Activated CD4-positive, alpha-beta memory T cell treated with anti-CD3 and anti-CD28 coated beads, Interleukin-2, amount 10 ng/mL, durations not matched to agents 7 days and 5 days (primary cell): ENCODE results near the gene P2RX6. TPM values are rescaled to one million over a fixed set of nuclear protein-coding genes. Genes with fewer than 3 reads are reported as not detected.
"Not testable (repeated sequence)": the region's sequence is repeated elsewhere in the genome, so short reads cannot be mapped to it uniquely, and the experiment has no call there.

Experiments used
- CTCF ChIA-PET: fragments of 350-600 bp; sonication (Branson Sonifier 250); formaldehyde crosslinking; loops from one replicate; lab custom pipeline; 2021; ENCODE audit warnings: antibody characterized with exemption, inconsistent platforms; lab: Charles Lee
- POLR2A ChIA-PET: fragments of 350-600 bp; sonication (Branson Sonifier 250); formaldehyde crosslinking; loops from one replicate; lab custom pipeline; 2021; ENCODE audit warnings: antibody characterized with exemption; lab: Charles Lee
- DNase-seq: peaks from one replicate; pipeline ENCODE4 v3.0.0-alpha.2; 2020
- H3K27ac Mint-ChIP-seq: one replicate; pipeline ENCODE4 v1.8.0; 2021; ENCODE audit warnings: mild to moderate bottlenecking, mixed read lengths
- H3K27me3 Mint-ChIP-seq: one replicate; pipeline ENCODE4 v1.8.0; 2021; ENCODE audit warnings: mixed read lengths
- H3K36me3 Mint-ChIP-seq: one replicate; pipeline ENCODE4 v1.8.0; 2021; ENCODE audit warnings: low read depth, mixed read lengths
- H3K4me1 Mint-ChIP-seq: one replicate; pipeline ENCODE4 v1.8.0; 2021; ENCODE audit warnings: mixed read lengths
- H3K4me3 Mint-ChIP-seq: one replicate; pipeline ENCODE4 v1.8.0; 2021; ENCODE audit warnings: mild to moderate bottlenecking, mixed read lengths
- H3K9me3 Mint-ChIP-seq: one replicate; pipeline ENCODE4 v1.8.0; 2021; ENCODE audit warnings: mixed read lengths
- total RNA-seq, 2 experiments: library from RNA; stranded (reverse); gene quantifications; one replicate each; pipeline ENCODE4 v1.2.3, GENCODE V29; 2021

The P2RX6 gene
- total RNA-seq, 2 experiments from 2014 or later: 0.08 to 0.23 TPM

GRCh38 chr22:21044931-21045584 lies 30.1 kb downstream of the P2RX6 start:
- CTCF ChIA-PET: interaction anchor here (1.2 kb wide), 1 partner anchor 24 kb away, joined by 5 read pairs; no protein-coding TSS in a partner anchor
- Mint-ChIP-seq H3K4me1 (peaks cover 30% of the 10 kb centered on the region), H3K4me3 (no peak overlapping the region), H3K36me3 (no peaks in the 10 kb centered on the region), H3K9me3 (no peaks in the 10 kb centered on the region), H3K27ac (no peak overlapping the region), H3K27me3 (peaks cover 19% of the 10 kb centered on the region)
- DNase-seq: no peak
- POLR2A ChIA-PET: interaction anchor here (0.8 to 1.4 kb wide), 2 partner anchors 10 to 11 kb away, joined by 3 to 4 read pairs; no protein-coding TSS in a partner anchor

GRCh38 chr22:21045585-21046294 lies 30.8 kb downstream of the P2RX6 start, which contains the start of gene LRRC74B:
LRRC74B (plus strand) TSS chr22:21045946; CDS start chr22:21045987, 41 bp downstream.
- peak; percentile 78 for DNase-seq
- POLR2A ChIA-PET: interaction anchor here (1.4 kb wide), 1 partner anchor 9 kb away, joined by 4 read pairs; no protein-coding TSS in a partner anchor
- Mint-ChIP-seq H3K4me1 (peaks cover 30% of the 10 kb centered on the region), H3K27ac (no peak within 1 kb of the TSS), H3K27me3 (peaks cover 19% of the 10 kb centered on the region), H3K4me3 (no peak within 1 kb of the TSS), H3K9me3 (no peaks in the 10 kb centered on the region), H3K36me3 (no peaks in the 10 kb centered on the region)
- CTCF ChIA-PET: no interaction called here

- ChIA-PET POLR2A (no interaction called here), CTCF (interaction anchor here (0.7 kb wide), 1 partner anchor 263 kb away, joined by 3 read pairs; no protein-coding TSS in a partner anchor)
- H3K9me3 Mint-ChIP-seq: no peaks in the 10 kb centered on the region
- no peaks in the 10 kb centered on the region for H3K36me3 Mint-ChIP-seq
- DNase-seq: no peak
- peaks cover 33% of the 10 kb centered on the region for H3K4me1 Mint-ChIP-seq
- H3K27ac Mint-ChIP-seq: no peak overlapping the region
- H3K4me3 Mint-ChIP-seq: no peak overlapping the region
- peaks cover 19% of the 10 kb centered on the region for H3K27me3 Mint-ChIP-seq
These were observed 32.2 kb downstream of the P2RX6 start for GRCh38 chr22:21047035-21047661.

- peaks cover 33% of the 10 kb centered on the region for H3K4me1 Mint-ChIP-seq
- POLR2A ChIA-PET: no interaction called here
- CTCF ChIA-PET: no interaction called here
- no peak overlapping the region for H3K4me3 Mint-ChIP-seq
- no peaks in the 10 kb centered on the region for H3K36me3 Mint-ChIP-seq
- peaks cover 19% of the 10 kb centered on the region for H3K27me3 Mint-ChIP-seq
- no peak overlapping the region for H3K27ac Mint-ChIP-seq
- no peak for DNase-seq
- no peaks in the 10 kb centered on the region for H3K9me3 Mint-ChIP-seq
These were observed 32.8 kb downstream of the P2RX6 start for GRCh38 chr22:21047730-21048129.

DNA sequence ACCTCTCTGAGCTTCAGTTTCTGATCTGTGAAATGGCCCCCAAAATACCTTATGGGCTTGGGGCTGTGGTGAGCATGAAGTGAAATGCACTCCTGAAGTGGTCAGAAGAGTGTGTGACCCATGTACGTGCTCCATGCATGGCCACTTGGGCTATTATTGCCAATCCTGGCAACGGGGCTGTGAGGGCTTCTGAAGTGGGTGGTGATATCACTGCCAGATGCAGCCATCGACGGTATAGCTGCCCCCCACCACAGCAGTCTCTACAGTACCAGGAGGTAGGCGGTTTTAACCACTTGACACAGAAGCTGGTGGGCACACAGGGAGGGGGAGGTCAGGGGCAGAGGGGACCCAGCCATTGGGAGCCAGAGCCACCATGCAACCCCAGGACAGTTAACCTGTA lies 33.5 kb downstream of the P2RX6 start:
- H3K36me3 Mint-ChIP-seq, POLR2A ChIA-PET, CTCF ChIA-PET, H3K4me3 Mint-ChIP-seq, DNase-seq, H3K9me3 Mint-ChIP-seq, H3K27ac Mint-ChIP-seq: not testable (repeated sequence)
- peaks cover 14% of the 10 kb centered on the region for H3K27me3 Mint-ChIP-seq
- H3K4me1 Mint-ChIP-seq: peaks cover 26% of the 10 kb centered on the region

DNA sequence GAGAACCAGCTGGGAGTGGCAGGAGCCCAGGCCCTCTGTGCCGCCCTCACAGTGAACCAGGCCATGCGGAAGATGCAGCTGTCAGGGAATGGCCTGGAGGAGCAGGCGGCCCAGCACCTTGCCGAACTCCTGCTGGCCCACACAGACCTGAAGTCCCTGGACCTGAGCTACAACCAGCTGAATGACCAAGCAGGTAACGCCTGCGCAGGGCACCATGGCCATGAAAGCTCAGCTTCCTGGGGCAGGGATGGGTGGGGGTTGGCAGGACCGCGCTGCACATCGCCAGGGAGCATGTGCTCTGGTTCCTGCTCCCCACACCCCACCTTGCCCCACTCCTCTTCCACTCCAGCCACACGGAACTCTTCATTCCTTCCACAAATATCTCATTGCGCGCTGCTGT lies 34.0 kb downstream of the P2RX6 start:
- POLR2A ChIA-PET, H3K9me3 Mint-ChIP-seq, CTCF ChIA-PET, H3K4me3 Mint-ChIP-seq, H3K27ac Mint-ChIP-seq, DNase-seq, H3K36me3 Mint-ChIP-seq: not testable (repeated sequence)
- Mint-ChIP-seq H3K27me3 (peaks cover 13% of the 10 kb centered on the region), H3K4me1 (peaks cover 21% of the 10 kb centered on the region)

DNA sequence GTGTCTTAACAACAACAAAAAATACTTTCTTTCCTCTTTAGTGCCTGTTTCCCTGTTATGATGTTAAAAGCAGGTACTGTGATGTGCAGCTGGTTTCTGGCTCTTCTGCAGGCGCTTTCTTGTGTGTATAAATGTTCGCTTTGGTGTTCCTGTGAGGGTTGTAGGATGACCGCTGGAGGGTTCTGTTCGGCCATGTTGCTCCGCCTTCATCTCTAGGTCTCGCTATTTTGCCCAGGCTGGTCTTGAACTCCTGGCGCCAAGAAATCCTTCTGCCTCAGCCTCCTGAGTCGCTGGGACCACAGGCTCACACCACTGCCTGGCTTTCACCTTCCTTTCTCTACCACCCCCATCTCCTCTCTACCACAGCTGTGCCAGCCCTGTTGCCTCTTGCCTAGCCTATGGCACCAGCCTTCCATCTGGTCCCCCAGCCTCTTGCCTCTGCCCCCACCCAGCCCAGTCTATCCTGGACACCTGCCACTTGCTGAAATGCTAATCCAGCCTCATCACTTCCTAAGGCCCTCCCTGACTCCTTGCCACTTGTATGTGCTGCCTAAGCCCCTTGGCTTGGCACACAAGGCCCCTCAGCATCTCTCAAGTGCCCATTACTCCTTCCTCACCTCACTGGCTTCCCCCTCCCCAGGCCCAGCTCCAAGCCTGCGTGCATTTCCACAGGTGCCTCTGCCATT lies 36.3 kb downstream of the P2RX6 start:
- H3K27me3 Mint-ChIP-seq: peaks cover 5% of the 10 kb centered on the region
- CTCF ChIA-PET: no interaction called here
- H3K27ac Mint-ChIP-seq: no peak overlapping the region
- H3K9me3 Mint-ChIP-seq: no peaks in the 10 kb centered on the region
- no peaks in the 10 kb centered on the region for H3K36me3 Mint-ChIP-seq
- DNase-seq: no peak
- POLR2A ChIA-PET: no interaction called here
- peaks cover 14% of the 10 kb centered on the region for H3K4me1 Mint-ChIP-seq
- no peak overlapping the region for H3K4me3 Mint-ChIP-seq

DNA sequence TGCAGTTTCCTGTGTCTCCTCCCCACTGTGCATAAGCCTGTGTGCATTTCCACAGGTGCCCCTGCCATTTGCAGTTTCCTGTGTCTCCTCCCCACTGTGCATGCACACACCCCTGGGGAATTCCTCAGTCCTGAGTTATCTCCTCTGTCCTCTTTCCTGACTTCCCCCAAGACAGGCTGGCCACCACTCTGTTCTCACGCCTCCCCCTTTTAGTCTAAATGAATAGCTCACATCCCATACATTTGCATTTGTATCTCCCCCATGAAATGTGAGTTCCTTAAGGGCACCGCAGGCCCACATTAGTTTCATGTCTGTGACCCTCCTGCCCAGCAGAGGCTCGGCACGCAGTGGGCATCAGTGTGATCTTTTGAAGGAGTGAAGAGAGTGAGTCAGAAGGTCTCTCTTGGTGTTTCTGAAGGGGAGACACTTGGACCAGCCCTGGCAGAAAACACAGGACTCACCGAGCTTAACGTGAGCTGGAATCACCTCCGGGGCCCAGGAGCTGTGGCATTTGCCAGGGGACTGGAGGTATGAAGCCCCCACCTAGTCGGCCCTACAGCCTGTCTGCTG lies 37.0 kb downstream of the P2RX6 start:
- Mint-ChIP-seq H3K36me3 (no peaks in the 10 kb centered on the region), H3K4me1 (peaks cover 20% of the 10 kb centered on the region), H3K27me3 (peaks cover 10% of the 10 kb centered on the region), H3K27ac (no peak overlapping the region), H3K4me3 (no peak overlapping the region), H3K9me3 (no peaks in the 10 kb centered on the region)
- CTCF ChIA-PET: no interaction called here
- DNase-seq: no peak
- POLR2A ChIA-PET: interaction anchor here (1.6 kb wide), 1 partner anchor 50 kb away, joined by 4 read pairs; the partner anchor contains the start of gene THAP7

DNA sequence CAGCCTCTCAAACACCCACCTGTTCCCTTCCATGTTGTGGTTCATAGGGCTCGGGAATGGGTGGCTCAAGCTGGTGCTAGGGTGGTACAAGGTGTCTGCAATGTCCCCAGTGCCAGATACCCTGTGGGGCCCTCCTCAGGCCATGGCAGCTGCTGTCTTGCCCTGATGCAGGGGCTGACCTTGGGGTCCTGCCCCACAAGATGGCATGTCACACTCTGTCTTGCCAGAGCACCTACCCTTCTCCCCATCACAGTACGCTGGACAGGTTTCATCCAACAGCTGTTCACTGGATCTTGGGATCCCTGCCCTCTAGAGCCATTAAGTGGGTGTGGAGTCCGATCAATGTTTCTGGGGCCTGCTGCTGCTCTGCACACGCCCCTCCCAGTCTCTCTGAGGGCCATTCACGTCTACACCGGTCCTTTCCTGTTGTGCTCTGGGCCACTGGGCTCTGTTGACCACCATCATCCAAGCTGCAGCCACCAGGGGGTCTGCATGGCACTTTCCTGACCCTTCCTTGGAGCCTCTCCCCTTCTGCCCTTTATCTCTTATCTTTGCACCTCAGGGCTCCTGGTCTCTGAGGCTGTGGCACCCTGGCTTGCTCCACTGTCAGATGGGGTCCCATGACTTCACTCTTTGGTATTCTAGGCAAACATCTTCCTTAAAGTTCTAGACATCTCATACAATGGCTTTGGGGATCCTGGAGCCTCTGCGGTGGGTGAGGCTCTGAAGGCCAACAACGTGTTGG lies 37.9 kb downstream of the P2RX6 start:
- H3K27ac Mint-ChIP-seq: no peak overlapping the region
- DNase-seq: no peak
- no peaks in the 10 kb centered on the region for H3K36me3 Mint-ChIP-seq
- POLR2A ChIA-PET: interaction anchor here (1.6 kb wide), 1 partner anchor 51 kb away, joined by 4 read pairs; the partner anchor contains the start of gene THAP7
- H3K27me3 Mint-ChIP-seq: peaks cover 10% of the 10 kb centered on the region
- no peaks in the 10 kb centered on the region for H3K9me3 Mint-ChIP-seq
- no peak overlapping the region for H3K4me3 Mint-ChIP-seq
- CTCF ChIA-PET: no interaction called here
- peaks cover 21% of the 10 kb centered on the region for H3K4me1 Mint-ChIP-seq

DNA sequence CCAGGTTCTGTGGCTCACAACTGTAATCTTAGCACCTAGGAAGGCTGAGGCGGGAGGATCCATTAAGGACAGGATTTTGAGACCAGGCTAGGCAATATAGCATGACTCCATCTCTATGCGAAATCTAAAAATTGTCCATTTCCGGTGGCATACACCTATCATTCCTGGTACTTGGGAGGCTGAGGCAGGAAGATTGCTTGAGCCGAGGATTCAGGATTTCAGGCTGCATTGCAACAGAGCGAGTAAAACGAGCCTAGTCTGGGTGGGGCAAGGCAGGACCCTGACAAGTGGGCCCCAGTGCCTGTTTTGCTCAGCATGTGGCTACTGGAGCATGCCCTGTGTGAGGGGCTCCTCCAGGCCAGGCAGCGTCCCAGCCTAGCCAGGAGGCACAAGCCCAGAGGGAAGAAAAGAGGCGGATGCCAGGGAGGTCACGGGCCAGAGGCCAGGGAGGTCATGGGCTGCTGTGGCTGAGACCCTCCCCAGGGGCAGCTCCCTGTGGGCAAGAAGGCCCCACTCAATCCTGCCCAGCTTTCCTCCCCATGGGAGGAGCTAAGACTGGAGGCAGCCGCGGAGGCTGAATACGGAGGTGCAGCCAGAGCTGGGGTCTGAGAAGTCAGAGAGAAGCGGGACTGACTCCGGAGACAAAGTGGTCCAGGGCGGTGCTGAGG lies 39.2 kb downstream of the P2RX6 start:
- CTCF ChIA-PET: no interaction called here
- Mint-ChIP-seq H3K9me3 (no peaks in the 10 kb centered on the region), H3K27ac (no peak overlapping the region), H3K36me3 (no peaks in the 10 kb centered on the region), H3K4me1 (peaks cover 21% of the 10 kb centered on the region), H3K27me3 (peaks cover 10% of the 10 kb centered on the region), H3K4me3 (no peak overlapping the region)
- DNase-seq: no peak
- POLR2A ChIA-PET: interaction anchor here (1.2 kb wide), 1 partner anchor 9 kb away, joined by 4 read pairs; the partner anchor contains the start of gene LRRC74B

DNA sequence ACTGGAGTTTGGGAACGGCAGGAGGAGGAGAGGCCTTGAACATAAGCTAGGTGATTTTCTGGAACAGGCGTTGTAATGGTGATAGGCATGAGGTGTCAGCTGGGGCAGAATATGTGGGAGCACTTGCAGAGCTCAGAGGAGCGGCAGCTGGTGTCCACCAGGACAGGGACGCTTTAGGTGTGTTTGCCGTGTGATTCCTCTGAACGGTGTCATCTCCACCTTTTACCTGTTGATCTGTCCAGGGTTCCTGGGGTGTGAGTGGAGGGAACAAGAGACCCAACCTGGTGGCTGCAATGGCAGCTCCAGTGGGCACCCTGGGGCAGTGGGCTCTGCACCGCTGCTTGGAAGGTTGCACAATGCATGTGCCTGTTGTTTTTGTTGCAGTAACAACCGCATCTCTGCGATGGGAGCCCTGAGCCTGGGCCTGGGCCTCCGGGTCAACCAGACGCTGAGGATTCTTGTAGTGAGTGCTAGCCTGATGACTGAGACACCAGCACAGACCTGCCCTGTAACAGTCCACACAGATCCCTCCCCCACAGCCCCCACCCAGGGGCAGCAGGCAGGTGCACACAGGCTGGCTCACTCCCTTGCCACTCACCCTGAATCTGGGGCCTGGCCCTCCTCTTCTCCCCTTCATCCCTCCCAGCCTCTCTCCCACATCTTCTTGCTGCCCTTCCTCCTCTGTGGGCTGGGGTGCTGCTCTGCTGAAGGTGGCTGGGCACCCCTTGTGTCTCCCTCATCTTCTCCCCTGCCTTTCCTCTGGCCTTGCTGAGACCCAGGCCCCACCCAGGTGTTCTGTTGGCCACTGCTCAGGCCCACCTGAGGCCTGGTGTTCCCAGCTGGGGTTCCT lies 40.0 kb downstream of the P2RX6 start:
- peaks cover 21% of the 10 kb centered on the region for H3K4me1 Mint-ChIP-seq

More for the DNA sequence above, 40.0 kb downstream of the P2RX6 start:
- no peak for DNase-seq
- Mint-ChIP-seq H3K36me3 (no peaks in the 10 kb centered on the region), H3K4me3 (no peak overlapping the region), H3K27ac (no peak overlapping the region), H3K27me3 (peaks cover 10% of the 10 kb centered on the region), H3K9me3 (no peaks in the 10 kb centered on the region)
- POLR2A ChIA-PET: interaction anchor here (1.2 kb wide), 1 partner anchor 9 kb away, joined by 4 read pairs; the partner anchor contains the start of gene LRRC74B
- CTCF ChIA-PET: no interaction called here
